ENCODE measurements around the gene MPP3. TPM values are rescaled to one million over a fixed set of nuclear protein-coding genes. Genes with fewer than 3 reads are reported as not detected.

MPP3 gene
- total RNA-seq, 1 donor from 2014 or later, result 36.7 TPM

DNA sequence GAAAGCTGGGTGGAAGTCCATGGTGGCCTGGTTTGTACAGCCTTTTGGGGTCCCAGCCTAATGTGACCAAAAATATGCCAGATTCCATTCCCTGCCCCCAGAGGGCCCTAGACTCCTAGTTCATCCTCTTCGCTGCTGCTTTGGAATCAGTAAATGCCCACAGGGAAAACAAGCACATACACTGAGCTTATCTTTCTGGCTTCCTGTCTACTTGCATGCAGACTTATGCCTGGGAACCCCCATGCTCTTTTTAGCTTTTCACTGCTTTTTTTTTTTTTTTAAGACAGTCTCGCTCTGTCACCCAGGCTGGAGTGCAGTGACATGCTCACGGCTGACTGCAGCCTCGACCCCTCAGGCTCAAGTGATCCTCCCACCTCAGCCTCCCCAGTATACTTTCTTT, 7.9 kb upstream of the MPP3 start:
- DNase-seq (ENCODE audit: low spot score in 2 of 2), result no peak
- FAIRE-seq, result no peak

DNA sequence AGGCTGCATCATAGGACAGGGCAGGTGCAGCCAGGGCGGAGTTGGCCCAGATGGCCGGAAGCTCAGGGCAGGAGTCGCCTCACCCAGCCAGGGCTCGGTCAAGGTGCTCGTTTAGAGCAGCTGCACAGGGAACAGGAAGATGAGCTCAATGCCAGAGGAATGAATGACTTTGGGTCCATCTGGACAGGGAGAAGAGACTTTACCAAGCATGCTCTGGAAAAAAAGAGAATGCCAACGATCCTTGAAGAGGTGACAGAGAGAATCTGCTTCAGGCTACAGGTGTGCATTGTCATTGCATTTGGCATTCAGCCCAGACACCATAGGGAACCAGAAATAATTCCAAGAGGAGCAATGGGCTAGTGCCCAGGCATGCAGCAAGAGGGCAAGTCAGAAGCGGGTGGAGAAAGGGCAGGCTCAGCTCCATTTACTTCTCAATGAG, 6.7 kb upstream of the MPP3 start:
- no peak for DNase-seq (ENCODE audit: low spot score in 2 of 2)

DNA sequence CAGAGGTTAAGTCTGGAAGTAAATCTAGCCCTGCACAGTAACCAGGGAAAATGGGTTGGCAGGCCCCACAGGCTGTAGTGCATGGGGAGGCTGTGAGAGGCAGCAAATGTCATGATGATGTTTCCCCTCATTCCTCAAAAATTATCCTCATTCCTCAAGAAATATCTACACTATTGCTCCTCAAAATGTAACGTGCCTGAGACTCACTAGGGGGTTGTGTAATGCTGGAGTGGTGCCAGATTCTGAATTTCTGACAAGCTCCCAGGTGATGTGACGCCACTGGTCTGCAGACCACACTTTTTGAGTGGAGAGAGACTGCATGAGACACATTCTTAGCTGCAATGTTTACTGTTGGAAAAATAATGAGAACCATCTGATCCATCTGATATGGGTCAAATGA, 1.2 kb upstream of the MPP3 start:
- no peak for DNase-seq (ENCODE audit: low spot score in 2 of 2)
- no peak for FAIRE-seq

More for the DNA sequence above, 6.7 kb upstream of the MPP3 start:
- no peak for FAIRE-seq

DNA sequence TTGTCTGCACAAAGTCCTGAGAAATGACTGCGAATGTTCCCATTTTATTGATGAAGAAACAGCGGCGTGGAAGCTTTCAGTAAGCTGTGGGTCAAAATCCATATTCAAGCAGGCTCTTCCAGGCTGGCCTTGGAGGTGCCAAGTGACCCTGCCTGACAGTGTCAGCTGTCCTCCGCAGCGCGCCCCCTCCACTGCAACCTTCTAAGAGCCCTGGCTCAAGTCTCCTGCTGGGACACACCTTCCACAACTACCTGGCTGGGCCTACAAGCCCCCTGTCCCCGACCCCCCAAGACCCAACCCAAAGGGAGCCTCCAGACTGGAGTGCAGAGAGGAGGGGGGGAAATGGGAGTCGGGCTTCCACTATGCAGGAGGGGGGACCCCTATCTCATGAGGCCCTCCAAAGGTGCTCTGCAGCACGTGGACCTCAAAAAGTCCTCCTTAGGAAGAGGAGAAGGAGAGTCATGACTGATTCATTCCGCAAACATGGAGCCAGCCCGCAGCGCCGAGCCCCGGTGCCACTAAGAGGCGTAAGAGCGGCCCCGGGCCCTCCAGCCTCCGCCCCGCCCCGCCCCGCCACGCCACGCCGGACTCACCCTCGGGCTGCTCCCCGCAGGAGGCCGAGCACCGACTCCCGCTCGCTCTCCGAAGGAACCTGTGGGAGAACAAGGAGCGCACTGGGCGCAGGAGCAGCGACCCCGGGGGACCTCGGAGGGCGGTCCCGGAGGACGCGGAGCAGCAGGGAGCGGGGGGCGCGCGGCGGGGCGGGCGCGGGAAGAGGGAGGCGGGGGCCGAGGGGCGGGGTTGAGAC, 574 bp downstream of the MPP3 start:
- peak in 1 of 2 donors; percentile 68 for DNase-seq (ENCODE audit: low spot score in 2 of 2)
- no peak for FAIRE-seq

DNA sequence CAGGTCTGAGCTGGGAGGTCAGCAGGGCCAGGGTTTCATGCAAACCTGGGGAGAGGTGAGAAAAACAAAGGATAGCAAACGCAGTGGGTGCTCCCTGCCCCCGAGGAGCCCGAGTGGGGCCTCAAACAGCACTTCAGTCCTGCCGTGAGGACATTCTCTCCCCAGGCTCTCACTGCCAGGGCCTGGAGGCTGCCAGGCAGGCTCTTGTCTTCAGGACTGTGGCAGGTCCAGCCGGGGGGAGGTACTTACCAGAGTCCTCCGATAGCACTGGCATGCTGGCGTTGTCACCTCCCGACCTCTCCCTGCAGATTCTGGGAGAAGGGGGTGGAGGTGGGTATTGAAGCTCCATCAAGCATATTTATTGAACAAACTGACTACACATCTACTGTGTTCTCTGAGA, 1.3 kb downstream of the MPP3 start:
- no peak for FAIRE-seq
- DNase-seq (ENCODE audit: low spot score in 2 of 2), result no peak

DNA sequence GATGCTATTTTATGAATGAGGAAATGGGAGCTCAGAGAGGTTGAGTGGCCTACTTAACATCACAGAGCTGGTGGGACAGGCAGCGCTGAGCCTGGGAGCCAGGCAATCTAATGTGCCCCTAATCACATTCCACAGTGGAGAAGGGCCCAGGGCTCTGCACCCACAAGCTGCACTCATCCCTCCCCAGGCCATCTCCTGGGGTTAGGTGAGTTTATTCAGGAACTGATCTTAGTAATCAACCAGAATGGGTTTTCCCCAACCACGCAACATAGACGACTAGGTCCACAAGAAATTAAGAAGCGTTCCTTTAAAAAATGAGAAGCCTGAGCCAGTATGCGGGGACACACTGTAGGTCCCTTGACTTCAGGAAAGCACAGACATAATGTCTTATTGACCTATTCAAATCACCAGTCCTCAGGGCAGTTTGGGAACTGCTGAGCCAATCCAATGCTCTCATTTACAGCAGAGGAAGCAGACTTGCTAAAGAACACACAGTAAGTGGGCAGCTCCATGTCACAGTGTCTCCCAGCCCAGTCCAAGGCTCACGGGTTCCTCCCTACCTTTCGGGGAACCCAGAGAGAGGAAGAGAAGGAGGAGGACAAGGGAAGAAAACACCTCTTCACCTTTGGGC, 2.3 kb downstream of the MPP3 start:
- no peak for DNase-seq (ENCODE audit: low spot score in 2 of 2)
- FAIRE-seq, result no peak

DNA sequence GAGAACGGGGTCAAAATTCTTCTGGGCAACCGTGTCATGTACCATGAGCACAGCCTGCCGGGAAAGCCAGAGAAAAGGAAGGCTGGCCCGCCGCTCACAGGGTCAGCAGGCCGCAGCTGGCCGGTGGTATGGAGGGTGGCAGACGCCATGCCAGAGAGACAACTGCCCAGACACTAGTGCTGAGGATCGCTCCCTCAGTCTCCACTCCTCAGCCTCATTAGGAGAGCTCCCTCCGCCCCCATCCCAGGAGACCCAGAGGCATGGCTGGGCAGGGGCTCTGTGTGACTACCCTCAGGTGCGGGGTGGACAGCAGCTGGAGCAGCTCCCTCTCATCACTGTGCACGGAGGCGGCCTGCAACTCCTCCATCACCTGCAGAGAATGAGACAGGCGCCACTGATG, 3.2 kb downstream of the MPP3 start:
- no peak for DNase-seq (ENCODE audit: low spot score in 2 of 2)
- FAIRE-seq, result no peak

DNA sequence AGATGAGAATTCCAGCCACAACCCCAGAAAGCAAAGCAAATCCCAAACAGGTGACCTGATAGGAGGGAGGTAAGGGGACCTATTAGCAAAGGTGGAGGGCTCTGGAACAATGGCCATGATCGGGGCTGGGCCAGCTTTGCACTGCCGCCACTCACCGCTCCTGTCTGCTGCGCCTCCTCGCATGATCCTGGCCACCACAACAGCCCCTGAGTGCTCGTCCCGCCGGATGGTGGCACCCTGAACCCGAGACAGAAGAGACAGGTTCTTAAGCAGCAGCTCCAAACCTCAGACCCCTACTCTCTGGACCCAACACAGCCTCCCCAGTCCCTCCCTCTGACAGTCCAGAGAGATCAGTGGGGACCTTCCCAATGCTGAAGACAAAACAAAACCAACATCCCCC, 5.3 kb downstream of the MPP3 start:
- FAIRE-seq, result no peak
- DNase-seq (ENCODE audit: low spot score in 2 of 2), result no peak

DNA sequence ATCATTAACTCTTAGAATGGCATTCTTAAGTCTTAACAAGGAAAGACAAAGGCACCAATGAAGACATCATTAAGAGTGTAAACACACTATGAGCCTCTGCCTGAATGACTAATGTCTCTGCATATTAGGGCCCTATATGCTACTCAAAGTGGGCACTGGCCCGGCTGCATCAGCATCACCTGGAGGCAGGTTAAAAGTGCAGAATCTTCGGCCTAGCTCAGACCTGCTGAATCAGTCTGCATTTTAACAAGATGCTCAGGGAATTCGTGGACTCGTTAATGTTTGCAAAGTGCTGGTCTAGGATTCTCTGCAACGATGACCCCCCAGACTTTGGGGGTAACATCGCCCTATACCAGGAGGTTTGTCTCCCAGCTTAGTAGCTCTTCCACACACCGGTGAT, 6.7 kb downstream of the MPP3 start:
- no peak for FAIRE-seq

DNA sequence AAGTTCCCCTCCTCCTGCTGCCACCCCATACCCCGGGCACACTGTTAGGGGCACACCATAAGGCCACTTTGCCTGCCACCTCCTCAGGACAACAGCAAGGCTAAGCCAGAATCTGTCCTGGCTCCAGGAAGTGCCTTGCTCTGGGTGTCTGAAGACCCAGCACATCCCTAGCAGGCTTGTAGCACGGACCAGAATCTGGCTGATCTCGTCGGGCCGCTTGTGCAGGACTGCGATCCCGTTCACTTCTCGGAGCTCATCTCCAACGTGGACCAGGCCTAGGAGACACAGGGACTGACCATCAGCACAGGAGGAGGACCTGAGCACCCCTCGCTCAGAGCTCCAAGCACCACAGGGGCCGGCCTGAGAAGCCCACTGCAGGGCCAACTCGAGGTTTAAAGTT, 7.4 kb downstream of the MPP3 start:
- FAIRE-seq (no peak), DNase-seq (ENCODE audit: low spot score in 2 of 2) (no peak)

More for the DNA sequence above, 6.7 kb downstream of the MPP3 start:
- no peak for DNase-seq (ENCODE audit: low spot score in 2 of 2)

DNA sequence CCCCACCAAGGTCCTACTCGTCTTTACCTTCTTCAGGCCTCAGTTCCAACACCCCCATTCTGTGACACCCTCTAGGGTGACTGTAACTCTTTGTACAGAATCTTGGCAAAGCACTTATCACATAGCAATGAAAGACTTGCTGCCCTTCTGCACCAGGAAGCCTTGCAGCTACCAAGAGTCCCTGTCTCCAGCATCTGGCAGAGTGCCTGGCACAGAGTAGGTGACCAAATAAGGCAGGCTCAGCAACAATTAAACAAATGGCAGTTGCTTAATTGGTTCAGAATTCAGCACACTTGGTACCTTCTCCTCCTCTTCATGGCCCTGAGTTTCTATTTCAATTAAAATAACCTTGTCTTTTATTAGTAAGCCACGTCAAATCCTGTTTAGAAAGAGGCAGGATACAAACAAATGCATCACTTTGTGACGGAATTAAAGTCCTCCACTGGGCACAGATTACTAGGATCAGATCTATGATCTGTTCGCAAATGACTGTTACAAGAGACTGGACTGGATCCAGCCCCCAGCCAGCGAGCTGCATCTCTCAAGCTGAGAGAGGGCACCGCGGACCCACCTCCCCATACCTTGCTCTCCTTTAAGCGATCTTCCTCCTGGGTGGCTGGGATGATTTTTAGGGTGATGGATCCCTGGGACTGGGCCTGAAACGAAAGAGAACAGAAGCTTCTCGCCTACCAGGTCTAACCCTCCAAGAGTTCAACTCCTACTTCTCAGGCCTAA, 9.4 kb downstream of the MPP3 start:
- FAIRE-seq (no peak), DNase-seq (ENCODE audit: low spot score in 2 of 2) (no peak)

DNA sequence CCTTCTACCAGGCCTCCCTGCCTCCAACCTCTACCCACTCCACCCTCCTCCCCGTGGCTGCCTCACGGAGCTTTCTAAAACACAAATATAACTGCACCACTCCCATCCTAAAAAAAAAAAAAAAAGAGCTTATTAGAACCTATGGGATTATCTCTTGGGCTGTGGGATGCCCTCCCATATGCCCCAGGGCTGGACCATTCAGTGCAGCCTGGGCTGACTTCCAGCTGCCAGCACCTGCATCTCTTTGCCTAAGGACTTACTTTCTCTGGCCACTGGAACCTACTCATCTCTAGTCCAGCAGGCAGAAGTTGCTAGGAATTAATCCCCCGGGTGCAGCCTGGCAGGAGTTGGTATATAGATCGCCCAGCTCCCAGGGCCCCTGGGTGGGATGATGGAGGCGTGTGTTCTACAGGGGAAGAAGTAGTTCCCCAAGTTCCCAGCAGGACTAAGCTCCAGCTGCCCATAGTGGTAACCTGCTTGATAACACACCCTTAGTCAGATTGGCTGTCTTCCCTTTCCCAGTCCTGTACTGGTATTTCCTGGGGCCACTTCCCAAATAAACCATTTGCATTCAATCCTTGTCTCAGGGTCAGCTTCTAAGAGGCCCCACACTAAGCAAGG, 10.3 kb downstream of the MPP3 start:
- no peak for FAIRE-seq

DNA sequence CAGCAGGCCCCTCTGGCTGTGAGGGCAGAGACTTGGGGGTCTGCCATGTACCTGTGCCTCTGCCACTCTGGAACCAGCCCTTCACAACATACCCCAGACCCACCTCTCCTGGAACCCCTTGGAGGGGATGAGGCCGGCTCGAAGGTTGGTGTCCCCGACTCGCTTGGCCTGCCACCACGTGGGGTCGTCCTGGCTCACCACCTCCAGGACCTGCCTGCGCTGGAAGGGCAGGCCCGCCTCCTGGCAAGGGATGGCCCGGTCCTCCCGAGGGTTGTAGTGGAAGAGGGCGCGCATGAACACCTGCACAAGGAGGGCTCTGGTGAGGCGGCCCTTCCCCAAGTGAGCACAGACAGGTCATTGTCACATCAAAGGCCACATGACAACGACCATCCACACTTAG, 12.2 kb downstream of the MPP3 start:
- no peak for FAIRE-seq
- DNase-seq (ENCODE audit: low spot score in 2 of 2), result no peak

More for the DNA sequence above, 10.3 kb downstream of the MPP3 start:
- no peak for DNase-seq (ENCODE audit: low spot score in 2 of 2)

DNA sequence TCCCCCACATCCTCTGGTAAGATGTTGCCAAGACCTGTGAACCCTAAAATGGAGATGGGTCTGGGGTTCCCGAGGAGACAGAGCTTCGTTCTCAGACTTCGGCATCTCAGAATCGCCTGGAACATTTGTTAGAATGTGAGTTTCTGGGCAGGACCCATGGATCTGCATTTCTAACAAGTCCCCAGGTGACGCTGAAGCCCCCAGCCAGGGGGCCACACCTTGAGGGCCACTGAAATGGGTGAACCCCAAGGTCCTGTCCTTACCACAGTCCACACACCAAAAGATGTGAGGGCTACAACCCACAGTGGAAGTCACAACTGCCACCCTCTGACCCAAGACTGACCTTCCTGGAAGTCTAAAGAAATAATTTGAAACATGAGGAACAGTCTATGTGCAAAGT, 14.0 kb downstream of the MPP3 start:
- no peak for FAIRE-seq
- DNase-seq (ENCODE audit: low spot score in 2 of 2), result no peak

DNA sequence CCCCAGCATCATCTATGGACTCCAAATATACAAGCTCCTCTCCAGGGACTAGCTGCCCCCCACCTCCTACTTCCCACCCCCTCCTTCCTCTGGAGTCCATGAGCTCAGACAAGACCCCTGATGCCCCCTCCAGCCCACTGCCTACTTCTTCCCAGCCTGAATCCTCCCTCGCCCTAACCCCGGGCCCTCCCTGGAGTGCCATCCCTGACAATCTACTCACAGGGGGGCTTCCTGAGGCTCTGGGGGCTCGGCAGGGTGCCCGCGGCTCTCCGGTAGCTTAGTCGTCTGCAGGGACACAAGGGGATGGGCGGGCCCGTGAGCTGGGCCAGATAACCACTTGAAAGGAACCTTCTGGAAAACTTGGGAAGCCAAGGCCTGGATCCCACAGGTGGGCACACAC, 15.1 kb downstream of the MPP3 start:
- no peak for FAIRE-seq

DNA sequence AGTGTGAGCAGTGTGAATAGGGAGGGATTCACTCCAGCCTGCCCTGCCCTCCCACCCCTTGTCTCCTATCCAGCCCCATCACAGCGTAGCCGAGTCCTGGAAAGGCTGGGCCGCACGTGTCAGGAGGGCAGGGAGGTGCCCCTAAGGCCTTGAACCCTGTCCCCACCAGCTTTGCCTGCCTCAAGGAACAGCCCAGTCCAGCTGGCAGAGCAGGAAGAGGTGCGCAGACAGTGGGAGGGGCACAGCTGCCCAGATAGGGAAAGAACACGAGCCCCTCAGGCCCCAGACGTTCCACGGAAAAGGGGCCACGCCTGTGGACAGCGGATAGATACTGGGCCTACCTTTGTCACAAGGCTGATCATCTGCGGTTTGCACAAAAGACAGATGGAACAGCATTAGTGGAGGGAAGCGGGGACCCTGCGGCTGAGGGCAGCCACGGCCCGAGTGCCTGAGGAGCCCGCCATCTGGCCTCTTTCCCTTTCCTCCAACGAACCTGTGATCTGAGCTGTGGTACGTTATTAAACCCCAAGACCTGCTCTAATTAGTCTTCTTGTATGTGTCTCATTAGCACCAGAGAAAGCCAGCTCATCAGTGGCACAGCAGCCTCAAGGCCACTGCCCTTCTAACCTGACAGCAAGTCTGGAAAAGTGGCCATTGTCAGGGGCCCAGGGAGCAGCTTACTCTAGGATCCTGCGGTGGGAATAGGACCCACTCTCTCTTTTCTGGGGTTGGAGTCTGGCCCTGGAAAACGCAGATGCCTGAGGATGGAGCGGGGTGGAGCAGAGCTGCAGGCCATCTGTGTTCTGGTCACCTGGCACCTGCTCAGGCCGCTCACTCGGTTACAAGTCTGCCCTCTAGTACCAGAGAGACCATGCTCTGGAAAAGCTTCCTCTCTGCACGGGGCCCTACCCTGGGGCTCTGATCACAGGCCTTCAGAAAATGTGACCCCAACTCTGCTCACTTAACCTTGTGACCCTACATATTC, 16.3 kb downstream of the MPP3 start:
- FAIRE-seq, result no peak
- DNase-seq (ENCODE audit: low spot score in 2 of 2), result no peak

More for the DNA sequence above, 15.1 kb downstream of the MPP3 start:
- DNase-seq (ENCODE audit: low spot score in 2 of 2), result no peak

DNA sequence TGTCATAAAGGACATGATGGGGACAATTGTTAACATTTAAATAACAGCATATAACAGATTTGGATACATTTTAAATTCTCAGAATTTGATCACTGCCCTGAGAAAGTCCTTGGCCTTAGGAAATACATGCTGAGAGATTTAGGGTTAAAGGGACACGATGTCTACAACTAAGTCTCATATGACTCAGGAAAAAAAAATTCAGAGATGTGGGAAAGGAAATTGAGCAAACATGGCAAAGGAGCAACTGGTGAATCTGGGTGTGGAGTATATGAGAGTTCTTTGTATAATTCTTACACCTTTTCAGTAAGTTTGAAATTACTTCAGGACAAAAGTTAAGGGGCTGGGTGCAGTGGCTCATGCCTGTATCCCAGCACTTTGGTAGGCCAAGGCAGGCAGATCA, 18.2 kb downstream of the MPP3 start:
- no peak for DNase-seq (ENCODE audit: low spot score in 2 of 2)
- FAIRE-seq, result no peak

DNA sequence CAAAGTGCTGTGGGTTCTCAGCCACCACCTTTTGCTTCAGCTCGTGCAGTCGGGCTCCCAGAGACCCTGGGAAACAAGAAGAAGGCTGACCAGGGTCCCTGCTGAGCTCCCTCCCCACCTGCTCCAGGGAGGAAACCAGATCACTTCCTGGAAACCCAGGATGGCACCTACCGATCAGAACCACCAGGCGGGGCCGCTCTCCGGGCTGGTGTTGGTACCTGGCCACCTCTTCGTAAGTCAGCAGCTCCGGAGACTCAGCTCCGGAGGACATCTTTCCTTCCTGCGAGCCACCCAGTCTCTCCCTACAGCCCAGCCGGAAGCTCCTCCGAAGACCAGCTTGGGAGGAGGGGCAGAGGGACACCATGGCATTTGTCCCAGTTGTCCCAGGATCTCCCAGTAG, 18.9 kb downstream of the MPP3 start:
- DNase-seq (ENCODE audit: low spot score in 2 of 2), result no peak
- FAIRE-seq, result no peak

DNA sequence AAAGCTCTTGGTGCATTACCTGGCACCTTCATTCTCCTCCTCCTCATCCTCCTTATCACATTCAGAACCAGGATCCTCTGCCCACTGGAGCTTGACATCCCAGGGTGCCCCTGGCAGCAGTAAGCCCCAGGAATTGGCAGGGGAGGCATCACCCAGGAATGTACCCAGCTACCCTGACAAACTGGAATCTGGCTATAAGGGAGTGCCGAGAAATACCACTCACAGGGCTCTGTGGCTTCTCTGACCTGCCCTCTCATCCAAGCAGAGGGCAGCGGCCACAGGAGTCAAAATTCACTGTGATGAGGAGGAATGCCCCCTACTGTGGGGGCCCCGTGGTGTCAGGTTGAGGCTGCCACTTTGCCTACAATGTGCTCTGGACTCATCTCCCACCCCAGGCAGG, 19.6 kb downstream of the MPP3 start:
- no peak for FAIRE-seq
- no peak for DNase-seq (ENCODE audit: low spot score in 2 of 2)
